ENCODE data around the gene KEAP1.

The KEAP1 gene

DNA sequence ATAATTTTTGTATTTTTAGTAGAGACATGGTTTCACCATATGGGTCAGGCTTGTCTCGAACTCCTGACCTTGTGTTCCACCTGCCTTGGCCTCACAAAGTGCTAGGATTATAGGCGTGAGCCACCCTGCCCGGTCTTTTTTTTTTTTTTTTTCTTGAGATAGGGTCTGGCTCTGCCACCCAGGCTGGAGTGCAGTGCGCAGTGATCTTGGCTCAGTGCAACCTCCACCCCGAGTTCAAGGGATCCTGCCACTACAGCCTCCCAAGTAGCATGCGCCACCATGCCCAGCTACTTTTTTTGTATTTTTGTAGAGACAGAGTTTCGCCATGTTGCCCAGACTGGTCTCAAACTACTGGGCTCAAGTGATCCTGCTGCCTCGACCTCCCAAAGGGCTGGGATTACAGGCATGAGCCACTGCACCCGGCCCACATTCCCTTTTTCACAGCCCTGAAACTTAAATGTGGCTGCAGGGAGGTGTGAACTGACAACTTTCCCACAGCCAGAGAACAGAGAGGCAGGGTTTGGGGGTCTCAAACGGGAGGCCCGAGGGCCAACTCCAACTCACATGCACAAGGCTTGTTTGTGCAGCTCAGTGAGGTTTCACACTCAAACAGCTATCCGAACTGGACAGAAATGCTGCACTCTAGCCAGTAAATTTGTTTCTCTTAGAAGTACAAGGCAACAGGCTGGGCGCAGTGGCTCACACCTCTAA is 18.5 kb upstream of the KEAP1 start:
- DNase-seq (ENCODE audit: low read depth in 2 of 2): no peak
- TF ChIP-seq, protein P1, sequence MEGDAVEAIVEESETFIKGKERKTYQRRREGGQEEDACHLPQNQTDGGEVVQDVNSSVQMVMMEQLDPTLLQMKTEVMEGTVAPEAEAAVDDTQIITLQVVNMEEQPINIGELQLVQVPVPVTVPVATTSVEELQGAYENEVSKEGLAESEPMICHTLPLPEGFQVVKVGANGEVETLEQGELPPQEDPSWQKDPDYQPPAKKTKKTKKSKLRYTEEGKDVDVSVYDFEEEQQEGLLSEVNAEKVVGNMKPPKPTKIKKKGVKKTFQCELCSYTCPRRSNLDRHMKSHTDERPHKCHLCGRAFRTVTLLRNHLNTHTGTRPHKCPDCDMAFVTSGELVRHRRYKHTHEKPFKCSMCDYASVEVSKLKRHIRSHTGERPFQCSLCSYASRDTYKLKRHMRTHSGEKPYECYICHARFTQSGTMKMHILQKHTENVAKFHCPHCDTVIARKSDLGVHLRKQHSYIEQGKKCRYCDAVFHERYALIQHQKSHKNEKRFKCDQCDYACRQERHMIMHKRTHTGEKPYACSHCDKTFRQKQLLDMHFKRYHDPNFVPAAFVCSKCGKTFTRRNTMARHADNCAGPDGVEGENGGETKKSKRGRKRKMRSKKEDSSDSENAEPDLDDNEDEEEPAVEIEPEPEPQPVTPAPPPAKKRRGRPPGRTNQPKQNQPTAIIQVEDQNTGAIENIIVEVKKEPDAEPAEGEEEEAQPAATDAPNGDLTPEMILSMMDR (IDR thresholded peaks at IDR 0.05; ENCODE audit: low read depth, low read length): no peak
- no peak overlapping the region for H3K4me3 ChIP-seq (replicated peaks in 1 of 2; ENCODE audit: low read depth in 2 of 2, low read length in 2 of 2)

DNA sequence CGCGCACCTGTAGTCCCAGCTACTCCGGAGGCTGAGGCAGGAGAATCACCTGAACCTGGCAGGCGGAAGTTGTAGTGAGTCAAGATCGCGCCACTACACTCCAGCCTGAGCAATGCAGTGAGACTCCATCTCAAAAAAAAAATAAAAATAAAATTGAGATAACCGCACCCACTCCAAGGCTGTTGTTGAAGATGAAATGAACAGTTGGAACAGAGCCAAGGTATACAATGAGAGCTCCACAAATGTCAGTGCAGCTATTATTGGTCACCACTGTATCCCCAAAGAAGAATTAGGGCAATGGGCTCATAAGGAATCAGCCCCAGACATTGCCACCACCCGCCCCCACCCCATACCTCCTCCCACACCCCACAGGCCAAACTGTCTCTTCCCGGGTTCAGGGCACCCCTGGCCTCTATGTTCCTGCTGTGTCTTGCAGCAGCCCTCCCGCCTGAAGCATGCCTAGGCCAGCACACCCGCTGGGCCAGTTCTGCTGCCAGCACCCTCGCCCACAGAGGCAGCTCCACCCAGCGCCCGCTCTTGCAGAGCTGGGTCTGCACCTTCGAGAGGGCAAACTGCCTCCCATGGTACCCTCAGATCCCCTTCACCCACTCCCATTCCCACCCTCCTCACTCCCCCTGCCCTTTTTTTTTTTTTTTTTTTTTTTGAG is 17.6 kb upstream of the KEAP1 start:
- DNase-seq (ENCODE audit: low read depth in 2 of 2): no peak
- TF ChIP-seq, protein P1 (IDR thresholded peaks at IDR 0.05; ENCODE audit: low read depth, low read length): no peak
- no peak overlapping the region for H3K4me3 ChIP-seq (replicated peaks in 1 of 2; ENCODE audit: low read depth in 2 of 2, low read length in 2 of 2)

DNA sequence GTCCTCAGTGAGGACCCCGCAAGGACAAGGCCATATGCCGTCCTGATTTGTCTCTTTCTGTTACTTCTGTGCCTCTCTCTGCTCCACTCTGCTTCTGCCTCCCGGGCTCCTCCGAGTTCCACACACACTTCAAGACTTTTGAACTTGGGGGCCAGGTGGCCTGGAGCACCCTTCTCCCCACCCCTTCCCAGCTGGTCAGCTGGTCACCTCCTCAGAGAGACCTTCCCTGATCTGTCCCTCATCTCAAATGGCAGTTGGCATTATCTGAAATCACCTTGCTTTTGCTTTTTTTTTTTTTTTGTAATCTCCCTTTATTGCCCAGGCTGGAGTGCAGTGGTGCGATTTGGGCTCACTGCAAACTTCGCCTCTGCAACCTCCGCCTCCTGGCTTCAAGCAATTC is 16.3 kb upstream of the KEAP1 start:
- TF ChIP-seq, protein P1 (IDR thresholded peaks at IDR 0.05; ENCODE audit: low read depth, low read length): no peak
- no peak for DNase-seq (ENCODE audit: low read depth in 2 of 2)
- no peak overlapping the region for H3K4me3 ChIP-seq (replicated peaks in 1 of 2; ENCODE audit: low read depth in 2 of 2, low read length in 2 of 2)

DNA sequence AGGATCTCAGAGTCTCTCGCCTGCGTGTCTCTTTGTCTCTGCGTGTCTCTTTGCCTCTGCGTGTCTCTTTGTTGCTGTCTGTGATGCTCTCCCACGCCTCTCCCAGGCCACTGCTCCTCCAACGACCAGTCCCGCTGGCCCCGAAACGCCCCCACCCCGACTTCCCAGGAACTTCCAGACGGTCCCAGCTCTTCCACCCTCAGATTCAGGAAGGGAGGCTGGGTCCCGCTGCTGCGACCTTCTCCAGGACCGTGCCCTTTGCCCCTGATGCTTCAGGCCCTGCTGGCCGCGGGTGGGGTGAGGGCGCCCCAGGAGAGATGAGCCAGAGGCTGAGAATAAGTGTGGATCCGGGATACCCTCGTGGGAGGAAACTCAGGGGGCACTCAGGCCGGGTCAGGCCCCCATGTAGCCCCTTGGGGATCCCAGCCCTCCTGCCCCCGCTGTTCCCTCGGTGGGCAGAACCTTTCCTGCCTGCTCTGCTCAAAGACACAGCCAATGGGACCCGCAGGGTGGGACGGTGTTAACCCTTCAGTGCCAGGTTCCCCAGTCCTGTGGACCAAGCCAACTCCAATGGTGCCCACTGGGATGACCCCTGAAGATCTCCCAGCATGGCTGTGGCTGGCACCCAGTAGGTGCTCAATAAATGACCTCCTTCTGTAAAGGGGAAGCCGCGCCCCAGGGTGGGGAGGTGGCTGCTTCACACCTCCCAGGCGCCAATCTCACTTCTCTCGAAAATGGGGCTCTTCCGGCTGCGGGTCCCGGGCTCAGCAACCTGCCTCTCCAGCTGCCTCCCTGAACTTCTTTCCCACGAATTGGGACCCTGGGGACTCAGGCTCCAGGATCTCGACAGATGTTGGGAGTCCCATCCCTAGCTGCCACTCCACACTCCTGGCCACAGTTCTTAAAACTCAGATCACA is 15.5 kb upstream of the KEAP1 start:
- no peak overlapping the region for H3K4me3 ChIP-seq (replicated peaks in 1 of 2; ENCODE audit: low read depth in 2 of 2, low read length in 2 of 2)
- TF ChIP-seq, protein P1 (IDR thresholded peaks at IDR 0.05; ENCODE audit: low read depth, low read length): no peak
- DNase-seq (ENCODE audit: low read depth in 2 of 2): no peak

DNA sequence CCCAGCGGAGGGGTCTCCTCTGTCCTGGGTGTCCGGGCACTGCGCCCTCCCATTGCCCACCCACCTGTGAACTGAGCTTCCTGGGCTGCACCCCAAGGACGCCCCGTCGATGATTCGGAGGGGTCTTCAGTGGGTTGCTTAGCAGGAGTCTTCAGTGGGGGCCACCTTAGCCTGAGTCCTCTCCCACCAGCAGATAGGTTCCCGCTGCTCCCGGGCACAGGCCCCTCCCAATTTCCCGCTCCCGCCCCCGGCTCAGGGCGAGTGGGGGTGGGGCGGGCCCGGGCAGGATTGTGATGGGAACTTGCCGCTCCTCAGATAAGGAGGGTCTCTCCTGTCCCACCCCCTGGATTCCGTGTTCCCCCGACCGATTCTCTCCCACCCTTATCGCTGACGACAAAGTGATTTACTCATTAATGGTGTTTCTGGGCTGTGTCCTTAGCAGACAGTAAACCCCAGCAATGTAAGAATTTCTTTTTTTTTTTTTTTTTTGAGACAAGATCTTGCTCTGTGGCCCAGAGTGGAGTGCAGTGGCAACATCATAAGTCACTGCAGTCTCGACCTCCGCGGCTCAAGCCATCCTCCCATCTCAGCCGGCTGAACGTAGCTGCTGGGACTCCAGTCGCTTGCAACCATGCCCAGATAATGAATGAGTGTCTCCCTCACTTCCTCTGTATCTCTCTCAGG is 14.7 kb upstream of the KEAP1 start:
- peak; percentile 21 to 29 for DNase-seq (ENCODE audit: low read depth in 2 of 2)
- peak overlapping the region; percentile 49 to 56 for H3K4me3 ChIP-seq (replicated peaks in 1 of 2; ENCODE audit: low read depth in 2 of 2, low read length in 2 of 2)
- TF ChIP-seq, protein P1 (IDR thresholded peaks at IDR 0.05; ENCODE audit: low read depth, low read length): no peak

DNA sequence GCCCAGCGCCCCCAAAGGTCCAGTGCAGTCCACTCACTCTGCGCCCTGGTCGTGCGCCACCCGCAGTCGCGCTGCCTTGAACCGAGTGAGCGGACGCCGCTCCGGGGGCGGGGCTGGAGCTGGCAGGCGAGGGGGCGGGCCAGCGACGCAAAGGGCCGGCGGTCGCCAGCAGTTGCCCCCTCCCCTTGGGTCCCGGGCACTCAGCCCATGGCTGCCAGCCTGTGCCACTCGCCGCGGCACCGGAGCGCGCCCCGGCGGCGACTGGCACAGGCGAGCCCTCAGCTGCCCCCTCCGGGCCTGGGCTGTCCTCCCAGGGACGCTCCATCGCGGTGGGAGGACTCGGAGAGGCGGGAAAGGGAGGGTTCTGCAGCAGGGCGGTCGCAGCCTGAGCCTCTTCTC is 14.2 kb upstream of the KEAP1 start, which contains the start of gene S1PR5:
TSS of gene S1PR5 (minus strand) at position 87 of the 399 bp plus-strand sequence. CDS start 2,436 bp downstream, outside the sequence.
- peak within 1 kb of the TSS; percentile 49 to 56 for H3K4me3 ChIP-seq (replicated peaks in 1 of 2; ENCODE audit: low read depth in 2 of 2, low read length in 2 of 2)
- TF ChIP-seq, protein P1 (IDR thresholded peaks at IDR 0.05; ENCODE audit: low read depth, low read length): no peak
- DNase-seq (ENCODE audit: low read depth in 2 of 2): no peak

All from cardiac fibroblast (primary cell).